Hypothalamus (tissue), 51 donors: Measurements from ENCODE around the gene NCOA1.
"Not testable (repeated sequence)": the region's sequence is repeated elsewhere in the genome, so short reads cannot be mapped to it uniquely, and the experiment has no call there.

ENCODE experiments used
- DNase-seq, 51 donors: peaks; one replicate each; lab custom pipeline; 2025; lab: John Stamatoyannopoulos, UW

Gene NCOA1

GRCh38 chr2:24771764-24772586 lies 280.9 kb downstream of the NCOA1 start:
- no peak for DNase-seq

GRCh38 chr2:24774373-24774772 lies 283.3 kb downstream of the NCOA1 start:
- DNase-seq, result no peak

- no peak for DNase-seq
Observed at GRCh38 chr2:24779116-24779515, 288.1 kb downstream of the NCOA1 start.

- DNase-seq, result no peak
Observed at GRCh38 chr2:24783641-24784040, 292.6 kb downstream of the NCOA1 start.

- no peak for DNase-seq
Observed at GRCh38 chr2:24785671-24786321, 294.7 kb downstream of the NCOA1 start.

- no peak for DNase-seq
Observed at GRCh38 chr2:24787532-24787931, 296.5 kb downstream of the NCOA1 start.

- DNase-seq, result no peak
Observed at GRCh38 chr2:24788816-24789215, 297.8 kb downstream of the NCOA1 start.

- DNase-seq, result no peak
Observed at GRCh38 chr2:24791452-24791851, 300.4 kb downstream of the NCOA1 start.

- DNase-seq, result no peak
Observed at GRCh38 chr2:24792542-24792873, 301.5 kb downstream of the NCOA1 start.

GRCh38 chr2:24792874-24793760 lies 302.1 kb downstream of the NCOA1 start, which contains the start of the genes CENPO and PTRHD1:
Gene CENPO, plus strand, starts transcription at chr2:24793425. Its CDS starts 495 bp downstream, at chr2:24793920.
Gene PTRHD1, minus strand, starts transcription at chr2:24793391. Its CDS starts 14 bp downstream, at chr2:24793377.
- peak; percentile 83 to 100 (median 95) for DNase-seq

- DNase-seq, result peak in 1 of 51 donors; percentile 26
Observed at GRCh38 chr2:24793761-24794435, 302.8 kb downstream of the NCOA1 start.

- no peak for DNase-seq
Observed at GRCh38 chr2:24797644-24798043, 306.6 kb downstream of the NCOA1 start.

- not testable (repeated sequence) for DNase-seq
Observed at GRCh38 chr2:24800487-24800886, 309.4 kb downstream of the NCOA1 start.

- DNase-seq, result not testable (repeated sequence)
Observed at GRCh38 chr2:24805811-24806660, 315.0 kb downstream of the NCOA1 start.

- DNase-seq, result no peak
Observed at GRCh38 chr2:24806661-24807036, 315.6 kb downstream of the NCOA1 start.

- DNase-seq, result no peak
Observed at GRCh38 chr2:24809316-24810007, 318.4 kb downstream of the NCOA1 start.

- peak in 13 of 51 donors; percentile 15 to 57 (median 36) for DNase-seq
Observed at GRCh38 chr2:24813691-24814137, 322.7 kb downstream of the NCOA1 start.

- DNase-seq, result no peak
Observed at GRCh38 chr2:24814516-24814915, 323.5 kb downstream of the NCOA1 start.

- DNase-seq, result no peak
Observed at GRCh38 chr2:24815171-24815570, 324.1 kb downstream of the NCOA1 start.
